ENCODE measurements around the gene TEP1. TPM values are rescaled to one million over a fixed set of nuclear protein-coding genes. Genes with fewer than 3 reads are reported as not detected.

The TEP1 gene
- total RNA-seq, 1 experiment from 2014 or later, result 15.8 TPM

- H3K23ac ChIP-seq (ENCODE audit: insufficient read length, low read depth, low read length), result no peak overlapping the region
- H2BK5ac ChIP-seq (ENCODE audit: insufficient read length, low read length), result no peak overlapping the region
- H2BK20ac ChIP-seq (ENCODE audit: low read depth, low read length, poor library complexity, severe bottlenecking), result no peak overlapping the region
- H3K79me2 ChIP-seq (ENCODE audit: insufficient read depth, low read length), result no peaks in the 10 kb centered on the region
- no peak overlapping the region for H3T11ph ChIP-seq (ENCODE audit: low read length)
- H3K18ac ChIP-seq (ENCODE audit: insufficient read length, low read depth, low read length), result no peak overlapping the region
- no peak overlapping the region for H4K8ac ChIP-seq (replicated peaks; ENCODE audit: insufficient read length, low read depth, low read length)
- Mint-ChIP-seq H3K27me3 (ENCODE audit: low read depth) (no peaks in the 10 kb centered on the region), H3K4me1 (no peaks in the 10 kb centered on the region), H3K4me3 (no peak overlapping the region), H3K27ac (no peak overlapping the region), H3K36me3 (ENCODE audit: insufficient read depth in 1 of 3, low read depth in 3 of 3) (peaks cover 53 to 80% (median 78%) of the 10 kb centered on the region in 3 experiments), H3K9me3 (no peaks in the 10 kb centered on the region)
- no peaks in the 10 kb centered on the region for H4K20me1 ChIP-seq (ENCODE audit: control insufficient read depth, insufficient read depth, insufficient read length)
- H3K23me2 ChIP-seq (ENCODE audit: insufficient read length, low read depth, low read length, poor library complexity, severe bottlenecking), result no peaks in the 10 kb centered on the region
- no peak overlapping the region for H3K27ac ChIP-seq (ENCODE audit: insufficient read length, low read depth, low read length)
- H3K4me1 ChIP-seq (ENCODE audit: insufficient read depth, low read length), result no peaks in the 10 kb centered on the region
- H2BK12ac ChIP-seq (ENCODE audit: insufficient read length, low read depth, low read length), result no peak overlapping the region
- H3K9ac ChIP-seq (ENCODE audit: extremely low read depth, insufficient read length, low read length), result no peak overlapping the region
- H3K79me1 ChIP-seq (ENCODE audit: insufficient read depth, low read depth, low read length, poor library complexity, severe bottlenecking), result no peaks in the 10 kb centered on the region
- no peak overlapping the region for H3K14ac ChIP-seq (ENCODE audit: insufficient read depth, low read length)
- no peak overlapping the region for H4K91ac ChIP-seq (ENCODE audit: insufficient read length, low read depth, low read length)
- WGBS (ENCODE audit: extremely low coverage, insufficient read length, low lambda C conversion rate), result no CpG with 5 or more reads among the region's 3 CpGs
- no peak overlapping the region for H3K4me2 ChIP-seq (ENCODE audit: insufficient read depth, insufficient read length, low read length)
- no peak overlapping the region for H2BK120ac ChIP-seq (ENCODE audit: low read depth, low read length, poor library complexity, severe bottlenecking)
- no peak for TF ChIP-seq CTCF (conservative IDR thresholded peaks at IDR 0.05)
- no peak overlapping the region for H3K56ac ChIP-seq (ENCODE audit: insufficient read length, low read depth, low read length)
- H3K27me3 ChIP-seq (ENCODE audit: insufficient read depth, low read length), result no peaks in the 10 kb centered on the region
- H2AFZ ChIP-seq (ENCODE audit: low read length), result no peak overlapping the region
- no peak overlapping the region for H3K4ac ChIP-seq (ENCODE audit: low read depth, low read length)
- no peak overlapping the region for H4K5ac ChIP-seq (ENCODE audit: insufficient read length, low read depth, low read length)
- H2BK15ac ChIP-seq (ENCODE audit: low read depth, low read length), result no peak overlapping the region
- H2AK5ac ChIP-seq (ENCODE audit: insufficient read length, low read length), result no peak overlapping the region
- H3K9me3 ChIP-seq (ENCODE audit: control insufficient read depth, low read depth, low read length), result no peaks in the 10 kb centered on the region
- DNase-seq, result no peak
These were observed 56.9 kb downstream of the TEP1 start for GRCh38 chr14:20356422-20356821.
